CD4-positive, alpha-beta T cell treated with Interferon alpha-2 for 1 hour (primary cell): Measurements from ENCODE around the gene LILRA6.
"Not testable (repeated sequence)": the region's sequence is repeated elsewhere in the genome, so short reads cannot be mapped to it uniquely, and the experiment has no call there.

Source experiments
- DNase-seq, 2 donors: peaks; one replicate each; pipeline ENCODE4 v3.0.0-alpha.2; 2020 to 2022

LILRA6 gene

GRCh38 chr19:54206030-54206830, 36.4 kb downstream of the LILRA6 start:
- DNase-seq, result no peak

- no peak for DNase-seq
Observed at GRCh38 chr19:54204767-54205468, 37.7 kb downstream of the LILRA6 start.

GRCh38 chr19:54203151-54203611, 39.4 kb downstream of the LILRA6 start:
- DNase-seq, result no peak

- no peak for DNase-seq
Observed at GRCh38 chr19:54201980-54202379, 40.6 kb downstream of the LILRA6 start.

DNA sequence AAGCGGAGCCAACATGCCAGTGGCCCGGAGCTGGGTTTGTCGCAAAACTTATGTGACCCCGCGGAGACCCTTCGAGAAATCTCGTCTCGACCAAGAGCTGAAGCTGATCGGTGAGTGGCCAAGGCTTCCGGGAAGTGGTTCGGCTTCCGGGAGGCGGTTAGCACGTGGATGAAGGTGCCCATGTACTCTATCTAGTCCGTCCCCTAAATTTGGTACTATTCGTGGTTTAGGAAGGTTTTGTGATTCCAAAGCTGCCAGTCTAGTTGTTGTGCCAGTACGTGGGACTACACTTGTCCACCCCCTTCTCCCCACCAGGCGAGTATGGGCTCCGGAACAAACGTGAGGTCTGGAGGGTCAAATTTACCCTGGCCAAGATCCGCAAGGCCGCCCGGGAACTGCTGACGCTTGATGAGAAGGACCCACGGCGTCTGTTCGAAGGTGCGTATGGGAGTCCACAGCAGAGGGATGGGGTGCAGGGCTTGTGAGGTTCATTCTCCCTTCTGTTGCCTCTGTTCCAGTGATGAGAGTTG, 41.4 kb downstream of the LILRA6 start:
- DNase-seq, result no peak

GRCh38 chr19:54199401-54199800, 43.2 kb downstream of the LILRA6 start:
- DNase-seq, result no peak

- DNase-seq, result no peak
Observed at GRCh38 chr19:54197121-54197520, 45.5 kb downstream of the LILRA6 start.

- DNase-seq, result no peak
Observed at GRCh38 chr19:54196536-54196935, 46.1 kb downstream of the LILRA6 start.

DNA sequence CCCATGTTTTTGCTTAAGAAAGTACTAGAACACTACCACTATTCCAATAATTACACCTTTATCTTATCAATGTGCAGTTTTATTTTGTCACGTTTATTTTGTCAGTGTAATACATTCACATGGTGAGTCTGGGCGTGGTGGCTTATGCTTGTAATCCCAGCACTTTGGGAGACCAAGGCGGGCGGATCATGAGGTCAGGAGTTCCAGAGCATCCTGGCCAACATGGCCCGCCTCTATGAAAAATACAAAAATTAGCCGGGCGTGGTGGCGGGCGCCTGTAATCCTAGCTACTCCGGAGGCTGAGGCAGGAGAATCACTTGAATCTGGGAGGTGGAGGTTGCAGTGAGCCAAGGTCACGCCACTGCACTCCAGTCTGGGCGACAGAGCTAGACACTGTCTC, 48.1 kb downstream of the LILRA6 start:
- DNase-seq, result not testable (repeated sequence)

GRCh38 chr19:54193011-54193410, 49.6 kb downstream of the LILRA6 start:
- no peak for DNase-seq

GRCh38 chr19:54191811-54192453, 50.7 kb downstream of the LILRA6 start:
- no peak for DNase-seq

- peak; percentile 89 to 93 for DNase-seq
Observed at GRCh38 chr19:54191011-54191810, 51.4 kb downstream of the LILRA6 start, which contains the start of gene TSEN34. TSEN34 (plus strand) TSS chr19:54191308; CDS start chr19:54191365, 57 bp downstream.

DNA sequence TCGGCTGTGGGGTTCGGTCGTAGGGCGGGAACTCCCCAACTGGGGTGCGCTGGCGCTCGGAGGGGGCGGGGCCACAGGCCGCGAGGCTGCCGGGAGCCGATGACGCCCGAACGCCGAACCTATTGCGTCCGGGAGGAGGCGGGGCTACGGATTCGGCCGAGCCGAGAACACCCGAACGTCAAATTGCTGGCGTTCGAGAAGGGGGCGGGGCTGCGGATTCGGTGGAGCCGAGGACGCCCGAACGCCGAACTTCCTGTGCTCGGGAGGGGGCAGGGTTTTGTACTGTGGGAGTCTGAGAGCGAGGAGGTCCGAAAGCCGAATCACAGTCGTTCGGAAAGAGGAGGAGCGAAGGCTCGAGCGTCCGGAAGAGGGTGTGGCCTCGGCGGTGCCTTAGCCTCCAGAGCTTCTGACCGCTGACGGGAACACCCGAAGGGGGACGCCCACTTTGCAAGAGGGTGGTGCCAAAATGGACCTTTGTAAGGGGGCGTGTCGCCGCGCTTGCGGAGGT, 52.0 kb downstream of the LILRA6 start:
- peak; percentile 100 for DNase-seq

- peak; percentile 100 for DNase-seq
Observed at GRCh38 chr19:54189735-54190502, 52.7 kb downstream of the LILRA6 start.

- no peak for DNase-seq
Observed at GRCh38 chr19:54189145-54189734, 53.4 kb downstream of the LILRA6 start, which contains the start of gene MBOAT7. MBOAT7 (minus strand) TSS chr19:54189580; CDS start chr19:54188508, 1,072 bp downstream.

DNA sequence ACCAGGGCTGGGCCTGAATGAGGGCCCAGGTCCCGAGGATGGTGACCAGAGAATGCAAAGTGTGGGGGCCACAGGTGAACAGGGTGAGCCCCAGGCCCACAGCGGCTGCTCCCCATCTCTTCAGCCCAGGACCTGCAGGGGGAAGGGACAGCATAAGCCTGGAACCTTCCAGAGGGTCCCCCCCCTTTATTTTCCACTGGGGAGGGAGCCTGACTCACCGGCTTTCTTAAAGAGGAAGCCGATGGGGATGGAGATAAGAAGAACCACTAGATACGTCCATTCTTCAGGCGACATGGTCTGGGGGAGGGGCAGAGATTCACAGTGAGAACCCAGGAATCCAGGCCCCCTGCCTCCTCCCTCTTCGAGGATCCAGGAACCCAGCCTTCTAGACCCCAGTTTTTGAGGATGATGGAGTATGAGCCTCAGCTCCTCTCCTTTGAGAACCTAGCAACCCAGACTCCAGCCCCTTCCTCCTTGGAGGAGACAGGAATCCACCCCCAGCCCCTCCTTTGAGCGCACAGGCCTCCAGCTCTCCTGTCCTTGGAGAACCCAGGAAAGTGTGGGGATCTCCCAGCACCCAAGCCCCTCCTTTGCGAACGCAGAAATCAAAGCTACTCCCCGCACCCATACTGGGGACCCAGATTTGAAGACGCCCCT, 54.2 kb downstream of the LILRA6 start:
- DNase-seq, result peak; percentile 59 to 64

- DNase-seq, result no peak
Observed at GRCh38 chr19:54186934-54187381, 55.6 kb downstream of the LILRA6 start.
